Measurements from ENCODE around the gene NDUFS6.

GRCh38 chr5:1846583-1846982 lies 45.4 kb downstream of the NDUFS6 start:
- TF ChIP-seq CTCF (tag by site-specific recombination; IDR thresholded peaks at IDR 0.05) (no peak), SCRT1 (tag by site-specific recombination; IDR thresholded peaks at IDR 0.05; ENCODE audit: borderline replicate concordance) (no peak), ZNF302 (tag by site-specific recombination; IDR thresholded peaks at IDR 0.05; ENCODE audit: low read depth) (no peak), ZNF274 (IDR thresholded peaks at IDR 0.05; ENCODE audit: low read length) (no peak), ZNF274 (tag by site-specific recombination; IDR thresholded peaks at IDR 0.05; ENCODE audit: borderline replicate concordance) (no peak), ZNF514 (tag by site-specific recombination; IDR thresholded peaks at IDR 0.05) (no peak)
